Osteocyte (in vitro differentiated cells): ENCODE results near the gene PTX3. TPM values are rescaled to one million over a fixed set of nuclear protein-coding genes. Genes with fewer than 3 reads are reported as not detected.

Experiments
- DNase-seq: peaks from one replicate; pipeline ENCODE4 v3.0.0; 2021; ENCODE audit warnings: mixed read lengths; ENCODE audit not compliant: unreplicated experiment; ENCODE audit errors: extremely low spot score
- H3K27ac Mint-ChIP-seq: one replicate; pipeline ENCODE4 v1.8.0; 2021; ENCODE audit warnings: mild to moderate bottlenecking, mixed read lengths; ENCODE audit not compliant: unreplicated experiment
- H3K27me3 Mint-ChIP-seq: one replicate; pipeline ENCODE4 v1.8.0; 2021; ENCODE audit warnings: mixed read lengths; ENCODE audit not compliant: unreplicated experiment
- H3K36me3 Mint-ChIP-seq: one replicate; pipeline ENCODE4 v1.8.0; 2021; ENCODE audit warnings: mixed read lengths; ENCODE audit not compliant: unreplicated experiment
- H3K4me1 Mint-ChIP-seq: one replicate; pipeline ENCODE4 v1.8.0; 2021; ENCODE audit warnings: mixed read lengths; ENCODE audit not compliant: unreplicated experiment
- H3K4me3 Mint-ChIP-seq: one replicate; pipeline ENCODE4 v1.8.0; 2021; ENCODE audit warnings: mild to moderate bottlenecking, moderate library complexity, mixed read lengths; ENCODE audit not compliant: unreplicated experiment
- H3K9me3 Mint-ChIP-seq: one replicate; pipeline ENCODE4 v1.8.0; 2021; ENCODE audit warnings: mixed read lengths; ENCODE audit not compliant: unreplicated experiment
- CTCF ChIP-seq: fragments of 200-600 bp; sonication (generic); IDR thresholded peaks from 2 replicates; pipeline ENCODE4 v1.5.0; 2021; ENCODE audit warnings: antibody characterized with exemption, mild to moderate bottlenecking, moderate library complexity
- total RNA-seq: library from RNA; stranded (reverse); gene quantifications from 2 replicates; pipeline ENCODE4 v1.2.1, GENCODE V29; 2021

PTX3 gene
- total RNA-seq, 1 donor from 2014 or later: 51.8 TPM

DNA sequence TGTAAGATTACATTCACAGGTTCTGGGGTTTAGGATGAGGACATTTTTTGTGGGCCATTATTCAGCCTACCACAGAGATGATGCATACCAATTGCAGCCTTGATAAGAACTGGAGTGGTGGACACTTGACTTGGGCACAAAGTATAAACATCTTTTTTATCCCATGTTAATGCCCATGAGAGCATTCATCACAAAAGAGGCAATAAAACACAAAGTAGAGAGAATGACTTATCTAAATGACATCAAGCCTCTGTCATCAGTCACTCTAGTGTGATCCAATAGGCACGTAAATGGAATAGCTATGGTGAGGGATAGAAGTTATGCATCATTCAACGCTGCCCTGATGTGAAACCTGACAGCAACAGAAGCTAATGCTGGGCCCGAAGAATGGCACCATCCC is 40.8 kb downstream of the PTX3 start:
- Mint-ChIP-seq H3K9me3 (no peaks in the 10 kb centered on the region), H3K4me1 (no peaks in the 10 kb centered on the region), H3K4me3 (no peak overlapping the region), H3K36me3 (no peaks in the 10 kb centered on the region), H3K27me3 (no peaks in the 10 kb centered on the region), H3K27ac (no peak overlapping the region)
- DNase-seq: no peak
- TF ChIP-seq CTCF: no peak

DNA sequence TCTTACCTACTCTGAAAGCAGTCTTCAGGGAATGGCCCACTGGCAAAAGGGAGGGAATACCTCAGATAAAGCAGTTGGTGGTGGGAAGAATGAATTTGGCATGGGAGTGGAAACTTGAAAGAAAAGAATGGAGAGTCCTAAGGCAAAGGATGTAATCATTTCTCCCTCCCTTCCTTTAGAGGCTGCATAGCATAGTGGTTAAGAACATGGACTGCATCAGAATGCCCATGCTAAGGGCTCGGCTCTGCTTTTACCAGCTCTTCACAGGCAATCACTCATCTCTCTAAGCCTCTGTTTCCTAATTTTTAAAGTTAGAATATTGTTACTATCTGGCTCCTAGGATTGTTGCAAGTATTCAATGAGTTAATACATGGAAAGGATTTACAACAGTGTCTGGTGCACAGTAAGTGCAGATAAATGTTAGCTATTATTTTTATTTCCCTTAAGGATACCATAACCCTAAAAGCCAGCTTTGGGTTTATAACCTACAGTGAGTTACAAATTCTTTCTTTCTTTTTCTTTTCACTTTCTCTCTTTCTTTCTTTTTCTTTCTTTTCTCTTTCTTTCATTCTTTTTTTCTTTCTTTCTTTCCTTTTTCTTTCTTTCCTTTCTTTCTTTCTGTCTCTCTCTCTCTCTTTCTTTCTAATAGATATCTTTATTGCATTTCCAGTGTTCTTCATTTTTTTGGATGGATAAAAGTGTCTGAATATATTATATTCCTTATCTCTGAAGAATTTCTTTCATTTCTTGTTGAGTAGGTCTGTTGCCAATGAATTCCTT is 43.0 kb downstream of the PTX3 start:
- H3K4me3 Mint-ChIP-seq: no peak overlapping the region
- no peak for DNase-seq
- no peaks in the 10 kb centered on the region for H3K4me1 Mint-ChIP-seq
- H3K9me3 Mint-ChIP-seq: no peaks in the 10 kb centered on the region
- H3K27me3 Mint-ChIP-seq: no peaks in the 10 kb centered on the region
- H3K27ac Mint-ChIP-seq: no peak overlapping the region
- H3K36me3 Mint-ChIP-seq: no peaks in the 10 kb centered on the region
- no peak for TF ChIP-seq CTCF

- Mint-ChIP-seq H3K4me3 (no peak overlapping the region), H3K36me3 (no peaks in the 10 kb centered on the region), H3K4me1 (no peaks in the 10 kb centered on the region), H3K27ac (no peak overlapping the region), H3K9me3 (no peaks in the 10 kb centered on the region), H3K27me3 (no peaks in the 10 kb centered on the region)
- no peak for TF ChIP-seq CTCF
- no peak for DNase-seq
Observed at GRCh38 chr3:157487339-157487738, 50.7 kb downstream of the PTX3 start.

GRCh38 chr3:157488144-157488543 is 51.5 kb downstream of the PTX3 start:
- Mint-ChIP-seq H3K27ac (no peak overlapping the region), H3K27me3 (no peaks in the 10 kb centered on the region), H3K36me3 (no peaks in the 10 kb centered on the region), H3K4me3 (no peak overlapping the region), H3K9me3 (no peaks in the 10 kb centered on the region), H3K4me1 (no peaks in the 10 kb centered on the region)
- DNase-seq: no peak
- no peak for TF ChIP-seq CTCF

- Mint-ChIP-seq H3K27me3 (no peaks in the 10 kb centered on the region), H3K4me1 (peaks cover 22% of the 10 kb centered on the region), H3K36me3 (no peaks in the 10 kb centered on the region), H3K4me3 (no peak overlapping the region), H3K9me3 (no peaks in the 10 kb centered on the region), H3K27ac (no peak overlapping the region)
- DNase-seq: no peak
- TF ChIP-seq CTCF: no peak
Observed at GRCh38 chr3:157491136-157491535, 54.5 kb downstream of the PTX3 start.

Other genes starting within 250 kb of the PTX3 start
- gene VEPH1, start 66.6 kb downstream of the PTX3 start, total RNA-seq: 0.21 and 0.46 TPM in 2 replicates